Iris pigment epithelial cell (primary cell): Measurements from ENCODE around the gene SMAGP.

Experiments used
- DNase-seq: peaks from one replicate; pipeline ENCODE4 v3.0.0-alpha.2; 2011; ENCODE audit warnings: low read depth

SMAGP gene

GRCh38 chr12:51195841-51196240, 74.4 kb downstream of the SMAGP start:
- DNase-seq, result no peak
